NCI-H446 treated with DMSO at 0.1 percent for 48 hours (cell line): Measurements from ENCODE around the gene LMF1.

Source experiments
- DNase-seq: peaks from one replicate; lab custom pipeline; 2025; lab: John Stamatoyannopoulos, UW

Gene LMF1

GRCh38 chr16:928526-928925 is 42.3 kb downstream of the LMF1 start:
- no peak for DNase-seq

DNA sequence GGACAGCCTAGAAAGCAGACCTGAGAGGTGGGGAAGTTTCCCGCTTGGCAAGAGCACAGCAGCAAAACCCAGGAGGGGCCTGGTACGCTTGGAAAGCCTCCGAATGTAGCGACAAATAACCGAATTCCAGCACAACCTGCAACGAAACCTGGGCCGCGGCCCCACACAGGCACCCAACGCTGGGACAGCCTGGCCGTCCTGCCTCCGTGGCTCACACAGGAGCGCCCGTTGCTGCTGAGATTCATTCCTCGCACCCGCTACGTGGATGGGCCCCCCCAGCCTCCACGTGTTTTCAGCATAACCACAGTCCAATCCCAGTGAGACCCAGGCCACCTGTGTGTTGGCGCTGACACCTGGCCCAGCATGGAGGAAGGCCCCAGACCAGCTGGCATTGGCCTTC is 42.9 kb downstream of the LMF1 start:
- no peak for DNase-seq

DNA sequence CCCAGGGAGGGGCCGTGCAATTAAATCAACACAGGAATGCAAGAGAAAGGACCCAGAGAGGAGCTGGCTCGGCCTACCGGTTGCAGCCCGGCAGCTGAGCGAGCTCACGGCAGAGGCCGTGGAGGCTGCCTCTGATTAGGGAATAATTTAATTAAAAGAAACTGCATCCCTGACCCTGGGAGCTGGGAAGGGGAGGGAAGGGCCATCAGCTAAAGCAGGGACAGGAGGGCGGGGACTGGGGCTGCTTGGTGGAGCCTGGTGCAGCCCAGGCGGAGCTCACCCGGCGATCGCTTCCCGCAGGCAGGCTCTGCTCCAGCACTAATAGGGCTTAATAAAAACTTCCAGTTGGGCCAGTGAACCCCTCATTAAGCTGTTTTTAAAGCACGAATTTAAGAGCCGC is 43.4 kb downstream of the LMF1 start:
- no peak for DNase-seq

DNA sequence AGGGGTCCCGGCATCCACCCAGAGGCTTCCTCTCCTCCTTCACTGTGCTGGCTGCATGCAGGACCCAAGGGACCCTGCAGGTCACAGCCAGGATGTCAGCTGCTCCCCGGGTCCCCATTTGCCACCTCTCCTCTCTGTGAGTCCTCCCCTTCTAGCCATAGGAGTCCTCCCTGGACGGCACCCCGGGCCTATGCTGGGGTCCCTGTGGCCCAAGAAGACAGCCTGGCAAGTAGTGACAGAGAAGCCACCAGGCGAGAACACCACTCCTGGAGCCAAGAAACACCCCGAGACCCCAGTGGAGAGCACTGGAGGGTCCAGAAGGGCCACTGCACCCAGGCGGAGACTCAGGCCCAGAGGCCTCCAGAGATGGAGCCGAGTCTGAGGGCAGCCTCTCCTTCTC is 44.1 kb downstream of the LMF1 start:
- no peak for DNase-seq

DNA sequence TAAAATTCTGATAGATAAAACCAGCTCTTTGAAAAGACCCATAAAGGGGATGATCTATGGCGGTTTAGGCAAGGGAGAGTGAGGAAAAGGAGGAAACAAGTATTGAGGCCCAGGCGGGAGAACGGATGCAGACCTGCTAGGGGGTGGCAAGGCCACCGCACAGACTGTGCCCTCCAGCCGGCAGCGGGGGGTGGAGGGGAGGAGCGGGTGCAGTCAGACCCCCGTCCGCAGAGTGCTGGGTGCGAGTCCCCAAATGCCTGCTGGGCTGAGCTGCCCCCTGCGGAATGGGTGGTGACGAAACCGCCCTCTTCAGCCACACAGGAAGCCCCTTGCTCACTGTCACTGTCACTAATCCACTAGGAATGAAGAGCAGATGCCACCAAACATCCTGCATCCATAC is 46.0 kb downstream of the LMF1 start:
- DNase-seq = no peak

DNA sequence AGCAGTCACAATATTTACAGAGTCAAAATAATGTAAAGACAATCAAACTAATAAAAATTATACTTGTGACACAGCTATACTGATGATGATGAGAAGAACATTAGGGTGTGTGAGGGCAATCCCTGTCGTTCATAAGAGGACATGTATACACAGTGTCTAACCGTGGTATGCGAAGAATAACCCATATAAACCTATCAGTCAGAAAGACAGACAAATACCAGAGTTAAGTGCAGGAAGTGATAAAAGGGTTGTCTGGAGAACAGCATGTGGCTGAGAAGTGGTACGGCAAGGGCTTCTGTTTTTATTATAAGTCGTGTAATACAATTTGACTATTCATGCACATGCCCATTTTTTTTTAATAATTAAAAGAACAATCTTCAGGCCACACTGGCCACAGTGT is 46.7 kb downstream of the LMF1 start:
- DNase-seq = no peak

DNA sequence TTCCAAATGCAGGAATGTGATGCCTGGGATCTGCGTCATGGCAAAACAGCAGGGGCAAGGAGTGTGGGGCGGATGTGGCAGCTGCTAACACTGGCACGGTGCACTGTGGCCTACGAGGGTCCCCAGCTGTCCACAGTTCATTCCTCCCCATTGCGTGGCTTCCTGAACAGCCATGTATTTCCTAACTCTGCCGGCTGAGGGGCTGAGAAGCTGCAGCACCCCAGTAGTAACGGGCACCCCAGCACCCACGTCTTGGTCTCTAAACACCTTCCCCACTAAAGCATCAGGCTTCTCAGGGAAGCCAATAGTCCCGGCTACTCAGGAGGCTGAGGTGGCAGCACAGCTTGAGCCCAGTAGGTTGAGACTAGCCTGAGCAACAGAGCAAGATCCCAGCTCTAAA is 47.6 kb downstream of the LMF1 start:
- DNase-seq = no peak

- no peak for DNase-seq
These were observed 48.7 kb downstream of the LMF1 start for GRCh38 chr16:922051-922450.

- no peak for DNase-seq
These were observed 49.4 kb downstream of the LMF1 start for GRCh38 chr16:921321-921905.

DNA sequence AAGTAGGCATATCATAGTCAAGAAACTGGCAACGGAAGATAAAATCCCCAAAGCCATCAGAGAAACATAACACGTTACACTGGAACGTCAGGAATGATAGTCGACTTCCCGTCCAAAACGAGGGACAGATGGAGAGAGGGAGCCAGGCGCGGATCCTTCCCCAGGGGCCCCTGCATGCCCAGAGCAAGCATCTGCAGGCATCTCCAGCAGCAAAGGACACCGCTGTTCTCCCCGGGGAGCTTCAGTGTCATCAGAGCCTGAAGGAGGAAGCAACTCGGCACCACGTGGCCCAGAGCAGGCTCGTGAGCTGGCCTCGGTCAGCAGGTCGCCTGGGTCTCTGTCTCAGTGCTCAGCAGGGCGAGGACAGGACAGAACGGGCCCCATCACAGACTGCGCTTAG is 50.1 kb downstream of the LMF1 start:
- DNase-seq = no peak

GRCh38 chr16:920051-920681 is 50.6 kb downstream of the LMF1 start:
- no peak for DNase-seq

DNA sequence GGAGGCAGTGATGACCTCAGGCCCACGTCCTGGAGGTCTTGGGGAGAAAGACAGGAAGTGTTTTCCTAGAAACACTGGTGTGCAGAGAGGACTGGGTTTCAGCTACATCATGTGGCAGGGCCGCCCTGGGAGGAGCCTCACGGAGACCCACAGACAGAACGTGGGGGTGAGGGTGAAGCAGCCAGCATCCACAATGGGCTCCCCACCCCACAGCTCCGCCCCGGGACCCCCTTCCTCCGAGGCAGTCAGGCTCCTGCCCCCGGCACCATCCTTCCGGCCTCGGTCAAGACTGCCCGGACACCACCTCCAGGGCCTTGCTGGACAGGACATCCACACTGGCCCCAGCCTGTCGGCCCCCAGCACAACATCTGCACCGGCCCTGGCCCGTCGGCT is 51.1 kb downstream of the LMF1 start:
- no peak for DNase-seq

GRCh38 chr16:918741-919657 is 51.8 kb downstream of the LMF1 start:
- no peak for DNase-seq

DNA sequence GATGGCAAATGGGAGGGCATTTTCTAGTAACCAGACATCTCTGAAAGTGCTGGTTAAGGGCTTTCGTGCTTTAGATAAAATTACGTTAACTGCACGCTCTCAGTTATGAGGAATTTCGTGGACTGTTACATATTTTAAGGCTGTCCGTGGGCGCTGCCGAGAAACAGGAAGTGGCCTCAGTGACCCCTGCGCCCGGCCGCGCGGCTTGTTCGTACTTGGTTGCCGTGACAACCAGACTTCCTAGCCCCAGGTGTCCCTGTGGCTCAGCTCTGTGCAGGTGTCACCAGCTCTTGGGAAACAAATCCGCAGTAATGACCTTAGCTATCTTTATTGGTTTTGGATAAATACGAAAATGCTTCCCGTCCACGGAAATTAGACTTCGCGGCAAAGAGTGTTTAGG is 52.7 kb downstream of the LMF1 start:
- no peak for DNase-seq

- DNase-seq = no peak
These were observed 53.2 kb downstream of the LMF1 start for GRCh38 chr16:917591-918061.

- no peak for DNase-seq
These were observed 54.6 kb downstream of the LMF1 start for GRCh38 chr16:916035-916799.

DNA sequence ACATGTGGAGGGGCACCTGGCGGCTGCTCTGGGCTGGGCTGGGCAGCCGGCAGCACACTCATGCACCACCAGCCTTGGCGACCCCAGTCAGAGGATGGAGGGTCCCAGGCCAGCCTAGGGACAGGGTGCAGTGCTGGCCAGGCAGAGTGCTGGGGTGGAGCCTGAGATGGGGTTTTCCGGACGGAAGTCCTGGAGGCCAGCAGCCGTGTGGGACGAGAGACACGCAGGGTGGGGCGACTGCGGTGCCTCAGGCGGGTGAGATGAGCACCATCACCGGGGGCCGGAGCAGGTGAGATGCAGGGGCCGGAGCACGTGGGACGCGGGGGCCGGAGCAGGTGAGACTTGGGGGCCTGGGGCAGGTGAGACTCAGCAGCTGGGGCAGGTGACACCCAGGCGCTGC is 55.2 kb downstream of the LMF1 start:
- DNase-seq = no peak

DNA sequence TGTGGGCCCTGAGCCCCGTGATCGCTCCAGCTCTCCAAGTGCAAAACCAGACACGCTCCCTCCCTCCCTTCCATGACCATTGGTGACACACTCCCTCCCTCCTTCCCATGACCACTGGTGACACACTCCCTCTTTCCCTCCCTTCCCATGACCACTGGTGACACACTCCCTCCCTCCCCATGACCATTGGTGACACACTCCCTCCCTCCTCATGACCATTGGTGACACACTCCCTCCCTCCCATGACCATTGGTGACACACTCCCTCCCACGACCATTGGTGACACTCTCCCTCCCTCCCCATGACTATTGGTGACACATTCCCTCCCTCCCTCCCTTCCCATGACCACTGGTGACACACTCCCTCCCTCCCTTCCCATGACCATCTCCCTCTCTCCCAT is 56.3 kb downstream of the LMF1 start:
- no peak for DNase-seq

GRCh38 chr16:913817-914439 is 56.9 kb downstream of the LMF1 start:
- DNase-seq = no peak

DNA sequence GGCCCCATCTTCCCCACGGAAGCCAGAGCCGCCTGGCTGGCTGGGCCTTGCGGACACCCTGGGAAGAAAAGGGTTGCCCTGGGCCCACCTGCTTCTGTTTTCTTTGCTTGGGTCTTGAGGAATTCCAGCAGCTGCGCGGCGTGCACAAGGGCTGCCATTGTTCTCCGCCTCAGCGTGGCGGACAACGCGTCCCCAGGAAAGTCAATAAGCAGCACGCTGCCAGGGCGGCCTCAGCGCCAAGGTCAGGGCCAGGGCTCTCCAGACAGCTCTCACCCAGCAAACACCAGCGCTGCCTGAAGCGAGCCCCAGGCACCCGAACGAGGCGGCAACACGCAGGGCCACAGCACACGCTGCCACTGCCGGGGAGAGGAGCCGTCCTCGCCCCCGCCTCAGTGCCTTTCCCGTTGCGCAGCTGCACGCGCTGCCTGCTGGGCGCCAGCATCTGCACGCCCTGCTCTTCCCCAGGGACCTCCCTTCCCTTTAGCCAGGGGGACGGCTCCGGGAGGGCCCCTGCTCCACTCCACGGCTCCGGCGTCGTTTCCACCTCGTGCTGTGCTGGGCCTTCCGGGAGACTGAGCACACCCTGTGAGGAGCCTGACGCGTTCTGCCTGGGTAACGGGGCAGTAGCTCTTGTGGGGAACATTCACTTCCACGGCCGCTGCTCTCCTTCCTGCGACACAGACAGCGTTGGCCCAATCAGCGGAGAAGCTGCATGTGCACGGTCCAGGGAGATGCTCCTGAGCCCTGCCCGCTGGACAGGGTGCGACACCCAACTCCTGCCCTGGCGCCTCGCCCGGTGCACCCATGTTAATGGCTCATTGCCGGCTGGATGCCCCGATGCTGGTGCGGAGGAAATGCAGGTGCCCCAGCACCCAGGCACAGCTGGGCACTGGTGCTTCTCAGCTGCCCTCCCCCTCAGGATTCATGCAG is 57.8 kb downstream of the LMF1 start:
- no peak for DNase-seq

DNA sequence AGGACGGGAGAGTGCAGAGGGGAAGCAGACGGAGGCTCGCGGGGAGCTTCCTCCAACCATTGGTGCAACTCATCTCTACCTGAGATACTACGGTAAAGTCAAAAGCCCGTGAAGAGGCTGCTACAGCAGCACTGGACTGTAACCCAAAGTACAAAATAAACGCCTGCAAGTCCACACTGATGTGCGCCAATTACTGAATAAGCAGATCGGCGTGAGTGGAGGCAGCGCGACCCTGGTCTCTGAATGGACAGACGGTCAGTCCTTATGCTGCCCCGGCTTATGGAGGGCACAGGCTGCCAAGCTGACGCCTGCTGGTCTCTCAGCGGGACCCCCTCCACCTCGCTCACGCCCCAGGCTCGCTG is 58.5 kb downstream of the LMF1 start:
- DNase-seq = no peak
